Measurements from ENCODE around the gene ADGRL3.

GRCh38 chr4:61827907-61828391 lies 627.8 kb downstream of the ADGRL3 start:
- TF ChIP-seq, protein P1, sequence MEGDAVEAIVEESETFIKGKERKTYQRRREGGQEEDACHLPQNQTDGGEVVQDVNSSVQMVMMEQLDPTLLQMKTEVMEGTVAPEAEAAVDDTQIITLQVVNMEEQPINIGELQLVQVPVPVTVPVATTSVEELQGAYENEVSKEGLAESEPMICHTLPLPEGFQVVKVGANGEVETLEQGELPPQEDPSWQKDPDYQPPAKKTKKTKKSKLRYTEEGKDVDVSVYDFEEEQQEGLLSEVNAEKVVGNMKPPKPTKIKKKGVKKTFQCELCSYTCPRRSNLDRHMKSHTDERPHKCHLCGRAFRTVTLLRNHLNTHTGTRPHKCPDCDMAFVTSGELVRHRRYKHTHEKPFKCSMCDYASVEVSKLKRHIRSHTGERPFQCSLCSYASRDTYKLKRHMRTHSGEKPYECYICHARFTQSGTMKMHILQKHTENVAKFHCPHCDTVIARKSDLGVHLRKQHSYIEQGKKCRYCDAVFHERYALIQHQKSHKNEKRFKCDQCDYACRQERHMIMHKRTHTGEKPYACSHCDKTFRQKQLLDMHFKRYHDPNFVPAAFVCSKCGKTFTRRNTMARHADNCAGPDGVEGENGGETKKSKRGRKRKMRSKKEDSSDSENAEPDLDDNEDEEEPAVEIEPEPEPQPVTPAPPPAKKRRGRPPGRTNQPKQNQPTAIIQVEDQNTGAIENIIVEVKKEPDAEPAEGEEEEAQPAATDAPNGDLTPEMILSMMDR (IDR thresholded peaks at IDR 0.05) = no peak
- TF ChIP-seq POLR2A (IDR thresholded peaks at IDR 0.05) = no peak
